CD4-positive, alpha-beta T cell treated with Interferon gamma for 1 hour (primary cell): Measurements from ENCODE around the gene EDN2.

ENCODE experiments used
- DNase-seq: peaks from one replicate; pipeline ENCODE4 v3.0.0-alpha.2; 2020

Gene EDN2

DNA sequence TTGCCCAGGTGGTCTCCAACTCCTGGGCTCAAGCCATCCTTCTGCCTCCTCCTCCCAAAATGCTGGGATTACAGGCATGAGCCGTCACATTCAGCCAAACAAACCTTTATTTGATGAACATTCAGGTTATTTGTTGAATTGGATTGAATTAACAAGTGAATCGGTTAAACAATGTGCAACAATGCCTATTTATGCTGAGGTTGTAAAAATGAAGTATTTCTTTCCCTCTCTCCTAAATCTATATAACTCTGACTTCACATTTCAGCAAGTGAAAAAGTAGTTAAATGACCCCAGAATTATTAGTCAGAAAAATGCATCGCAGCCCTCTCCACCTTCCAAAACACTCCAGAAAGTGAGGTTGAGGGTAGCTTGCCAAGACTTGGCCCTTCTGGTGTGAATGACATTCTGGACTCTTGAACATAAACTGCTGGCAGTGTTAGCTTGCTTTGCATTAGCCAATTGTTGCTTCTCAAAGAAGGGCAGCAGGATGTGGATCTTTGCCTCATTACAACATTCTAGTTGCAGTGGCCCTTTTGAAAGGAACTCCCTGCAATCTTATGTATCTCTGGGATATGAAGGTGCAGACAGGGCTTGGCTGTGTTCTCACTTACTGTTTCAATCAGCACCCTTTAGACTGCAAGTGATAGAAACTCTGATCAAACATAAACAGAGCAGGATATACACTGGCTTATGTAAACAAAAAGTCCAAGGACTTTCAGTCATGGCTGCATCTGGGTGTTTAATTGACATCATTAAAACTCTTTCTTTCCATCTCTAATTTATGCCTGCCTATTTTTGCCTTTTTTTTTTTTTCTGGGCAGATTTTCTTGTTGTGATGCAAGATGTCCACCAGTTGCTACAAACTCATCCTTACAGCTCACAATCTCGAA is 22.4 kb downstream of the EDN2 start:
- no peak for DNase-seq

DNA sequence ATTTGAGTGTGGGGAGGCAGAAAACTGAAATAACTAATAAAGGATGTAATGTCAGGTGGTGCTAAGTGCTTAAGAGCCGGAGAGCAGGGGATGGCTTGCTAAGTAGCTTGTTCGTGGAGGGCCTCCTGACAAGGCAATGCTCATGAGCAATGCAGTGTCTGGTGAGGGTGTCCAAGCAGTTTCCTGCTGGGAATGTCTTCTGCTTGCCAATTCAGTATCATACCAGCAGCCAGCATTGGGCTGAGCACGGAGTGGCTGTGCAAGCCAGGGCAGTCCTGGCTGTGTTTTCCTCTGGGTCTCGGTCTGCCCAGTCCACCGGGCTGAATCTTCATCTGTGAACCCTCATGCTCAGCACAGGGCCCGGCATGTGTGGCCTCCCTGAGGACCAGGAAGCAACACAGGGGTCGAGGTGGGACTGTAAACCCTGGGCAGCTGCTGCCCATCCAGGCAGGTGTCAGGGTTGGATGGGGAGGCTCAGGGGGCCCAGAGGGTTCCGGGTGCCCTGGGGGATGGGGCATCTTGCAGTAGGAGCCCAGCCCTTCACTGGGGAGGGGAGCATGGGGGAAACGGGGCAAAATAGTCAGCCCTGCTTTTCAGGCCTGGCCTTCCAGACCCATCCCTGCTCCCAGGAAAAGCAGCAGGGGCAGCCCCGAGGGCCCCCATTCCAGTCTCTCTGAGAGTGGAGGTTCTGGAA is 27.5 kb downstream of the EDN2 start:
- no peak for DNase-seq

GRCh38 chr1:41455479-41456332 is 28.8 kb downstream of the EDN2 start:
- no peak for DNase-seq

GRCh38 chr1:41454406-41454805 is 30.1 kb downstream of the EDN2 start:
- no peak for DNase-seq

DNA sequence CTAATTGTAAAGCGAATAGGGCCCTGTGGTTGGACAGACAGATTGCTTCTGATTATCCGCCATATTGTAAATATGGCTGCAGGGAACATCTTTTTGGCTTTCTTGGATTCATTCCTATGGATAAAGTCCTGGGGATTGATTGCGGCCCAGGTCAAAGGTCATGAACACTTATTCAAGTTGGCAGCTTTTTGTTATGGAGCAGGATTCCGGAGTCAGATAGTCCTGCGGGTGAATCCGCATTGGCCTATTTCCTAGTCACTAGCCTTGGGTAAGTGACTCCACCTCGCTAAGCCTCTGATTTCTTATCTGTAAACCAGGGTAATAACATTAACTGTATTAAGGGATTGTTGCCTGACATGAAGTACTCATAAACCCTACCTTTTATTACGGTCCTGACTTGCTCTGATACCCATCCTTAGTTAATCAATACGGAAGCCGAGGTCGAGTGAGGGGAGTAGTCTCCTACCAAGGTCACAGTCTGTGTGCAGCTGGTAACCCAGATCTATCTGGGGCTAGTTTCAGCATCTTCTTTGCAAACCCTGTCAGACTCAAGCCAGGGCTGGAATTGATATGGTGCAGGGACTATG is 31.7 kb downstream of the EDN2 start:
- DNase-seq, result no peak

- DNase-seq, result no peak
Measured at GRCh38 chr1:41450747-41451285, 33.7 kb downstream of the EDN2 start.

DNA sequence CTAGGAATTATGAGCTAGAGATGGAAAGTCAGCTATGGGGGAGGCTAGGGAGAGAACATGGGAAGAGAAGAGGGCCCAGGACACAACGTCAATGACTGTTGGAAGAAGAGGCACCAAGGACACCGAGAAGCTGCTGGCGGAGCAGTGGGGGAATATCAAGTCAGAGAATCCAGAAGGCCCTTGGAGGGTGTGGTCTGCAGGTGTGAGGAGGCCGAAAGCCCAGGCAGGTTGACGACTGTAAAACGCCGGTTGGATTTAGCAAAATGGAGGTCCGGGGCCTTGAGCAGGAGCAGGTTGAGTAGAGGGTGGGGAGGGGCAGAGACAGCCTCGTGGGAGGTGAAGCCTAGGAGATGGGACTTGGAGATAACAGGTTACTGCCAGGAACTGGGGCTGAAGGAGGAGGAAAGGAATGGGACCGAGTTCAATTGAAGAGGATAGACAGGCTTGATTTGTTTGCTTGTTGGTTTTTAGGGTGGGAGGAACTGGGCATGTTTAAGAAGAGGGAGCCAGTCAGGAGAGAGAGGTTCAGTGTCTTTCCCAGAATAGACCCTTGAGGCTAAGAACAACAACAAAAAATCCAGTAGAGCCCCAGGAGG is 35.1 kb downstream of the EDN2 start:
- DNase-seq, result no peak

GRCh38 chr1:41448821-41449220 is 35.7 kb downstream of the EDN2 start:
- no peak for DNase-seq

DNA sequence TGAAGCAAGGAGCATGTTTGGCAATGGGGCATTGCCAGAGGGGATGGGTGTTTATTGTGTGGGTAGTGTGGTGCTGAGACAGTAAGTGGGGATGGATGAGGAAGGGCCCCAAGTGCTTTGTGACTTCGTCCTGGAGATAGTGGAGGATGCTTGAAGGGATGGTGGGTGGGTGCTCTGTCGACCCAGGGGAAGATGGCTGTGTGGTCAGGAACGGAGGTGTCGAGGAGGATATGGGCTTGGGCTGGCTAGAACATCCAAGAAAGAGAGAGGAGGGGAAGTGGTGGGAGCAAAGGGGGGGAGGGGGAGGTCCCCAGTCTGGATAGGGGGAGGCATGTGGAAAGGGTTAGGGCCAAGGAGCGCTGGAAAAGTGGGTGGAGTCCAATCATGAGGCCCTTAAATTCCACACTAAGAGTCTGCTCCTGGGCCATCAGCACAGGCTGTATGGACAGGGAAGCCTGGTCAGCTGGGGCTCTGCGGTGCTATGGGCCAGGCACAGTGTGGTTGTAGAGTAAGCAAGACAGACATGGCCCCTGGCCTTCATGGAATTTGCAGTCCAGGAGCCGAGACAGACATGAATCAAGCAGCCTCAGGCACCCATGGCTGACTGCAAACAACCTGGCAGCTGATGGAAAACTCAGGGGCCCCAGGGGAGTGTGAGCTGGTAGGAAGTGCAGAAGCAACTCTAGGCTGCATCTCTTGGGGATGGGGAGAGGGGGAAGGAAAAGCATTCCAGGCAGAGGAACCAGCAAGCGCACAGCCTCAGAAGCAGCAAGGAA is 36.3 kb downstream of the EDN2 start:
- no peak for DNase-seq

- no peak for DNase-seq
Measured at GRCh38 chr1:41446851-41447610, 37.5 kb downstream of the EDN2 start.

- no peak for DNase-seq
Measured at GRCh38 chr1:41444785-41445184, 39.7 kb downstream of the EDN2 start.

GRCh38 chr1:41444246-41444645 is 40.2 kb downstream of the EDN2 start:
- DNase-seq, result no peak

DNA sequence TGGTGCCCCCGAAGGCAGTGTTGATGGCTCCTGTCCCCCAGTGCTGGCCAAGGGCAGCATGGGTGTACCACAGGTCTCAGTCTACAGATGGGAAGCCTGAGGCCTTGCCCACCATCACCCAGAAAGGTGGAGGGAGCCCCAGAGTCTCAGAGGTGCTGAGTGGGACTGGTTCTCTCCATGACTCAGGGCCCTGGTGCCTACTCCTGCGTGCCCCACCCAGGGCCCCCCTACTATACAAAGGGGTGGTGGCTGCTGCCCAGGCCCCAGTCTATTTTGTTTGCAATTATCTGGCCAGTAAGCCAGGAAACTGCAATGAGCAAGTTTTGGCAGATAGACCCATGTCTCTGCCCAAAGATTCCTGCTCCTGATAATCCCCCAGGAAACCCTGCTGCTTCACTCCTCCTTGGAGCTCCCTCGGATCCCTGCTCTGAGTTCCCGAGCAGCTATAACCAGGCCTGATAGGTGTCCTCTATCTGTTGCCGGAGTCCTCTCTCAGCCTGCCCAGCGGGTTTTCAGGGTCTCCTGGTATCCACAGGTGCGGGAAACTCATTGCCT is 41.7 kb downstream of the EDN2 start:
- no peak for DNase-seq

GRCh38 chr1:41440321-41441085 is 44.0 kb downstream of the EDN2 start:
- no peak for DNase-seq

DNA sequence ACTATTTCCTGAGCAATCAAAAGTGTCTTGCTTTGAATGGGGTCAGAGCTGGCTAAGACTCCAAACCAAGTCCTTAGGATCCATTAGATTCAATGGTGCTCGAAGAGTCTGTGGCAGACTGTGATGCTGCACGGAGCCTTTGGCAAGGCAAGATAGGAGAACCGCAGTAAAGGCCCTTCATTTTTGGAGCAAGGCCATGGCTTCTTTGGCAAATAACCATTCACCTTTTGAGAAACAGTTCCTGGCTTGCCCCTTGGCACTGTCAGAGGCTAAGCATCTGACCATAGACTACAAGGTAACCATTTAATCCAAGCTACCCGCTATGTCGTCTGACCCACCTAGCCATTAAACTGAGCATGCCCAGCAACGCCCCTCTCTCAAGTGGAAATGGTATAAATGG is 45.2 kb downstream of the EDN2 start:
- no peak for DNase-seq

DNA sequence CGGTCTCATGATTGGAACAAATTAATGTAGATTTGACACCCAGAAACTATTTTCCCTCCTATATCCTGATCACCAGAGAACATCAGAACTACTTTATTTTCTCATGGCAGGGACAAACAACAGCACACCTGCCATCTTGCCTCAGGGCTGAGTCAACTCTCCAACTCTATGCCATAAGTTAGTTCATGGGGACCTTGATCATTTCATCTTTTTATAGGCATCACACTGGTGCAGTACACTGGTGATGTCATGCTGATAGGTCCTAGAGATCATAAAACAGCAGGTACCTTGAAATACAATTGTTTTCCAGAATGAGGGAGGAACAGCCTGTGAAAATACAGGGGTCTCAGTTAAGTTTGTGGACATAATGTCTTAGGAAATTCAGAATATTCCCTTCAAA is 45.8 kb downstream of the EDN2 start:
- DNase-seq, result no peak

DNA sequence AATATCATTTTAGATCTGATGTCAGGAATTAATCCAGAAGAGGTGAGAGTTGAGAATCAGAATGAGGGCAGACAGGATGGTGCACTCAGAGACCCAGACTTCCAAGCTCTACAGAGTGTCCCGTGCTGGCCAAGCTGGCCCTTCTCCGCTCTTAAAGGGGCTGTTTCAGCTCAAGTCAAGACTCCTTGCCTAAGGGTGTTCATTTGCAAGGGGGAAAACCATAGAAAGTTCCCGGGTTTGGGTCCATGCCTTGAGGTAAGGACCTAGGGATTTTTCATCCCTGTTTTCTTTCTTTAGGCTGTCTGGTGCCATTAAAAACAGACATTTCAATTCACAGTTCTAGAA is 47.5 kb downstream of the EDN2 start:
- DNase-seq, result no peak

DNA sequence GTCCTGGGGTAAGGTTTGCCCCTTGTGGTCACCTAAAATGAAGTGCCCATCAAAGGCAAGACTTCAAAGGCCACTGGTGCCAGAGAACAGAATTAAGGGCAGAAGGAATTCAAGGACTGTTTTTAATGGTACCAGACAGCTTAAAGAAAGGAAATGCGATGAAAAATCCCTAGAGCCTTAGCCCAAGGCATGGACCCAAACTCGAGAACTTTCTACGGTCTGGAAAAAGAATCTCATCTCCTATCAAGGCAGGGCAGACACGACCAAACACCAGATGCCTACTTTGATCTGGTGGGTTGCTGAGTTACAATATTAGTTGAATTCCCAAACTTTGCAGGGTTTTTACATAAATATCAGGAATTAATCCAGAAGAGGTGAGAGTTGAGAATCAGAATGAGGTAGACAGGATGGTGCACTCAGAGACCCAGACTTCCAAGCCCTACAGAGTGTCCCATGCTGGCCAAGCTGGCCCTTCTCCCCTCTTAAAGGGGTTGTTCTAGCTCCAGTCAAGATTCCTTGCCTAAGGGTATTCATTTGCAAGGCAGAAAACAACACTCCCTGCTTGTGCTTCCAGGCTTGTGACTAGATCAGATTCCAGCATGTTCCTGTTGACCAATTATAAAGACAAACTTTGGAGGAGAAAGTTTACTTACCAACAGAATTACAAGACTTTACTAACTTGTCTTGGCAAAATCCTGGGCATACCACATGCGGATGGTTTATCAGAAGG is 48.0 kb downstream of the EDN2 start:
- DNase-seq, result no peak

DNA sequence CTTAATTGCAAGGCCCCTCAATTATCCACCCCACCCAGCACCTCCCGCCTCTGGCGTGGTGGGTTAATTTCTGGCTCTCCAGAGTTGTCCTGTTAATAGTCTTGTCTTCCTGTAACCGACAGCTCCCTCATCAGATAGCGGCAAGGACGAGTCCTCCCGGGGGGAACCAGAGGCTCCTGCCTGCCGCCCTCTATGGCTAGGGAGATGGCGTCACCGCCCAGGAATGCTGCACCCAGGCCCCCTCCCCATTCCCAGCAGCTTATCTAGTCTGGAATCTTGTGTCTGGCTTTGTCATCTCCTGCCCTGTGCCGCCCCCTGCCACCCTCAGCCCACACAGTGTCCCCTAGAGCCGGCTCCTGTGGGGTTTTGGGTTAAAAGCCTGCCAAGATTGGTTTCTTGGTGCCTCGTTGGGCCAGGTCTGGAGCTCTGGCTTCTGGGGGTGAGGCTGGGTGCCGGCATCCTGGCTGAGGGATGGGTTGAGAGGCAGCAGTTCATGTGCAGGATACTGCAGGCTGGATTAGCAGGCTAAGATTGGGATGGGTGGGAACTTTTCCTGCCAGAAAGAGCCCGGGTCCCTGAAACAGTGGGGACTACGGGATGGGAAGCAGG is 48.8 kb downstream of the EDN2 start:
- DNase-seq, result no peak
